ENCODE measurements around the gene CYP3A7. TPM values are rescaled to one million over a fixed set of nuclear protein-coding genes. Genes with fewer than 3 reads are reported as not detected.

The CYP3A7 gene
- total and polyA plus RNA-seq, 2 donors (not counting 3 experiments of a cell fraction or from before 2014, with no cell fraction given): not detected

DNA sequence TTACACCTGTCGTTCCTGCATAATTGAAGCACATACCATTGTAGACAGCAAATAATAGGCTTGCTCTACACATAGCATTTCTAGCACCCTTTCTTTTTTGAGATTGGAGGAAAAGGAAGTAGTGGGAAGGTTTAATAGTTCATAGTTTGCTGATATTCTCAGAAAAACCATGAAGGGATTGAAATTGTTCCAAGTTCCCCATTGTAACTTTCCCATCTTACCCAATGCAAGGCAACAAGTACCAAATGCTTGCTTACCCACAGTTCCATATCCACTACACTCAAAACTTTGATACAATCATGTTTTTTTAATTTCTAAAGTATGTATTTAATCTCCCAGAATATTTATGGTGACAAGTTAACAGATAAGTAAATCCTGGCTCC lies 69.0 kb downstream of the CYP3A7 start:
- H4K20me1 ChIP-seq (replicated peaks; ENCODE audit: control insufficient read depth, extremely low read depth, insufficient read depth, low read length): no peaks in the 10 kb centered on the region
- CTCF ChIA-PET: no interaction called here
- FAIRE-seq: no peak

More for the DNA sequence above, 69.0 kb downstream of the CYP3A7 start:
- intact Hi-C loops (cut with micrococcal nuclease): no loop called here
- POLR2A ChIA-PET: no interaction called here
- Histone ChIP-seq H3K4me2 (ENCODE audit: insufficient read depth, low read length) (no peak overlapping the region), H3K36me3 (ENCODE audit: control insufficient read depth in 2 of 2, extremely low read depth in 1 of 2, insufficient read depth in 2 of 2, low read length in 2 of 2) (no peaks in the 10 kb centered on the region), H3K9me1 (replicated peaks; ENCODE audit: control insufficient read depth, extremely low read depth, insufficient read depth, low read length) (no peaks in the 10 kb centered on the region), H3K4me3 (replicated peaks in 1 of 3; ENCODE audit: insufficient read depth in 1 of 3, low read depth in 1 of 3, low read length in 3 of 3) (no peak overlapping the region), H3K4me1 (ENCODE audit: control insufficient read depth, extremely low read depth, insufficient read depth, low read length) (no peaks in the 10 kb centered on the region), H2AFZ (ENCODE audit: low read depth, low read length) (no peak overlapping the region), H3K27ac (ENCODE audit: insufficient read depth, low read depth, low read length) (no peak overlapping the region), H3K79me2 (ENCODE audit: control insufficient read depth, insufficient read depth, low read length) (no peaks in the 10 kb centered on the region), H3K27me3 (ENCODE audit: control insufficient read depth in 2 of 2, insufficient read depth in 2 of 2, low read length in 2 of 2) (no peaks in the 10 kb centered on the region), H3K9ac (replicated peaks; ENCODE audit: extremely low read depth, insufficient read depth, low read length) (no peak overlapping the region), H3K9me3 (replicated peaks; ENCODE audit: control insufficient read depth, insufficient read depth, low read length) (no peaks in the 10 kb centered on the region)
- TF ChIP-seq GATA2 (IDR thresholded peaks at IDR 0.05; ENCODE audit: insufficient read depth, insufficient read length, low read depth, low read length): no peak
- no peak for TF ChIP-seq POLR2A (IDR thresholded peaks at IDR 0.05; ENCODE audit: low read depth, low read length)
- TF ChIP-seq MYC (IDR thresholded peaks at IDR 0.05; ENCODE audit: low read depth, low read length): no peak
- TF ChIP-seq CTCF (IDR thresholded peaks at IDR 0.05; ENCODE audit: extremely low read depth in 1 of 2, insufficient read depth in 1 of 2, low read depth in 1 of 2, low read length in 2 of 2): no peak
- TF ChIP-seq FOS (IDR thresholded peaks at IDR 0.05; ENCODE audit: borderline replicate concordance, insufficient read depth, low read length): no peak
- no peak for TF ChIP-seq EZH2 (IDR thresholded peaks at IDR 0.05; ENCODE audit: borderline replicate concordance, low read depth, low read length, severe bottlenecking)
- TF ChIP-seq POLR2AphosphoS5 (IDR thresholded peaks at IDR 0.05; ENCODE audit: insufficient read depth, low read depth, low read length): no peak
- TF ChIP-seq MAX (IDR thresholded peaks at IDR 0.05; ENCODE audit: insufficient read depth, insufficient read length): no peak
- no peak for TF ChIP-seq JUN (IDR thresholded peaks at IDR 0.05; ENCODE audit: borderline replicate concordance, insufficient read depth, insufficient read length, low read depth)
- no peak for DNase-seq (ENCODE audit: low read depth, low spot score)
- dilution Hi-C loops (cut with MboI; ENCODE audit: extremely low pct_ligation_motif_present, low sequenced_read_pairs): no loop called here
- BruUV-seq (replicated peaks): no TSS peak

All from endothelial cell of umbilical vein (primary cell).